Activated naive CD4-positive, alpha-beta T cell treated with anti-CD3 and anti-CD28 coated beads, Interleukin-2, amount 50 U/mL, for 24 hours (primary cell): ENCODE measurements around the gene KLHL33.
A peak's percentile ranks its signal among the peaks of the same experiment; 100 is the strongest.
"Not testable (repeated sequence)": the region's sequence is repeated elsewhere in the genome, so short reads cannot be mapped to it uniquely, and the experiment has no call there.

Experiments
- H3K27ac Mint-ChIP-seq: one replicate; pipeline ENCODE4 v1.8.0; 2021; ENCODE audit warnings: mild to moderate bottlenecking, mixed read lengths
- H3K27me3 Mint-ChIP-seq: one replicate; pipeline ENCODE4 v1.8.0; 2021; ENCODE audit warnings: mixed read lengths
- H3K36me3 Mint-ChIP-seq: one replicate; pipeline ENCODE4 v1.8.0; 2021; ENCODE audit warnings: mixed read lengths
- H3K4me1 Mint-ChIP-seq: one replicate; pipeline ENCODE4 v1.8.0; 2021; ENCODE audit warnings: mixed read lengths
- H3K4me3 Mint-ChIP-seq: one replicate; pipeline ENCODE4 v1.8.0; 2021; ENCODE audit warnings: mild to moderate bottlenecking, mixed read lengths
- H3K9me3 Mint-ChIP-seq: one replicate; pipeline ENCODE4 v1.8.0; 2021; ENCODE audit warnings: mixed read lengths

KLHL33 gene

DNA sequence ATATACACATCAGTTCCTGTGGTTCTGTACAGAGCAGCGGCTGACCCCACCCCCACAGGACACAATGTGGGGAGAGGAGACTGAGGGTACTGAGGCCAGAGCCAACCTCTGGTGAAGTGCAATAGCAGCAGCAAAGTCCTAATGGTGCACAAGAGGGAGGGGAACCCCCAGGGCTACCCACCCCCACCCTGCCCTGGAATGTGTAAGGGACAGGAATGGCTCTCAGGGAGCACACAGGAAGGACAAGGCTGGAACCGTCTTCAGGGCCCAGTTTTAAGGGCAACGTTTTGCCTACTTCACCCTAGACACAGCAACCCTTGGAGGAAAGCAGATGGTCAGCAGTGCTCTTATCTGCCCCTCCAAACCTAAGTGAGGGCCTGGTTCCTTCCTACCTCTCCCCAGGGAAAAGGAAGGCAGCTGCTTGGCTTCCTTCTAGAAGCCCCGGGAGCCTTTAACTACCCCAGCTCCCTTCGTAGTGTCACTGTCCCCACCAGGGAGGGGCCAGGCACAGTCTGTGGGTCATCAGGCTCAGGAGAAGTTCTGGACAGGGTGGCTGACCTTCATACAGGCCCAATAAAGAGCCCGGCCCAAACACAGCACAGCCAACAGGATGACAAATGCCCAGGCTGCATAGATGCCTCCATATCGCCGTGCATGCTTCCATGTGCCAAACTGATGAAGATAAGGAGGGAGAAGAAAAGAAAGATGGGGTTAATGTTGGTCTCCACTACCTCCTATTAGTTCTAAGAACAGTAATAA is 22.2 kb upstream of the KLHL33 start:
- H3K36me3 Mint-ChIP-seq, result peaks cover 6% of the 10 kb centered on the region
- H3K27ac Mint-ChIP-seq, result peak overlapping the region; percentile 73
- H3K4me1 Mint-ChIP-seq, result peaks cover 35% of the 10 kb centered on the region
- no peaks in the 10 kb centered on the region for H3K9me3 Mint-ChIP-seq
- H3K4me3 Mint-ChIP-seq, result no peak overlapping the region
- no peaks in the 10 kb centered on the region for H3K27me3 Mint-ChIP-seq

DNA sequence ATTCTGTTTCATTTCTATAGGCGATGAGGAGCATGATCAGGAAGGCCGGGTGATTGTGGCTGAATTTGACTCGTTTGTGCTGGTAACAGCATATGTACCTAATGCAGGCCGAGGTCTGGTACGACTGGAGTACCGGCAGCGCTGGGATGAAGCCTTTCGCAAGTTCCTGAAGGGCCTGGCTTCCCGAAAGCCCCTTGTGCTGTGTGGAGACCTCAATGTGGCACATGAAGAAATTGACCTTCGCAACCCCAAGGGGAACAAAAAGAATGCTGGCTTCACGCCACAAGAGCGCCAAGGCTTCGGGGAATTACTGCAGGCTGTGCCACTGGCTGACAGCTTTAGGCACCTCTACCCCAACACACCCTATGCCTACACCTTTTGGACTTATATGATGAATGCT is 21.0 kb upstream of the KLHL33 start:
- H3K27ac Mint-ChIP-seq, result no peak overlapping the region
- H3K27me3 Mint-ChIP-seq, result no peaks in the 10 kb centered on the region
- peaks cover 6% of the 10 kb centered on the region for H3K36me3 Mint-ChIP-seq
- no peaks in the 10 kb centered on the region for H3K9me3 Mint-ChIP-seq
- H3K4me3 Mint-ChIP-seq, result peak overlapping the region; percentile 35
- H3K4me1 Mint-ChIP-seq, result peaks cover 39% of the 10 kb centered on the region

DNA sequence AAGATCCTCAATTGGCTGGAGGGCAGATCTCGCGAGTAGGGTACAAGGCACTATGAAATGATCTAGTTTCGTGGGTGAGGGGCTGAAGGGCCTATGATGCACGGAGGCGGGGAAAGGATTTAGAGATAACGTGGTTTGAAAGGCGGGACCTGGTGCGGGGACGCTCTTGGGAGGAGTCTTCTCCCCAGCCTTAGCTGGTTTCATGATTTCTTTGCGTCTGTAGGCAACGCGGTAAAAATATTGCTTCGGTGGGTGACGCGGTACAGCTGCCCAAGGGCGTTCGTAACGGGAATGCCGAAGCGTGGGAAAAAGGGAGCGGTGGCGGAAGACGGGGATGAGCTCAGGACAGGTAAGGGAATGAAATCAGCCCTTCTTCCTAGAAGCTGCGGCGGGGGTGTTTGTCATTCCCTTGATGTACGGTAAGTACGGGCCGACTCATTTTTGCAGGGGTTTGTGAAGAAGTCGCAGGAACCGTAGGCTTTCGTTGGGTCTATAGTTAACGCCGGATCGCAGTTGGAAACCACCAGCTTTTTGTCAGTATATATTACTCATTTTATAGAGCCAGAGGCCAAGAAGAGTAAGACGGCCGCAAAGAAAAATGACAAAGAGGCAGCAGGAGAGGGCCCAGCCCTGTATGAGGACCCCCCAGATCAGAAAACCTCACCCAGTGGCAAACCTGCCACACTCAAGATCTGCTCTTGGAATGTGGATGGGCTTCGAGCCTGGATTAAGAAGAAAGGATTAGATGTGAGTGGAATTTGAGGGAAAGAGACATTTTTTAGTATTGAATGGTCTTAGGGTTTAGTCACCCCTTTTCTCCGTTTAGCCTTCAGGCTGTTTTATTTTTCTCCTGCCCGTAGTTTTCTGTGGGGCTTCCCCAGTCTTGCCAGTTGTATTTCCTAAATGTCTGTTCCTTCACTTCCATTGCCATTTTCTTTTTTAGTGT is 19.7 kb upstream of the KLHL33 start:
- Mint-ChIP-seq H3K4me3 (no peak overlapping the region), H3K36me3 (peaks cover 9% of the 10 kb centered on the region), H3K27ac (no peak overlapping the region), H3K27me3 (no peaks in the 10 kb centered on the region), H3K9me3 (no peaks in the 10 kb centered on the region), H3K4me1 (peaks cover 33% of the 10 kb centered on the region)

- Mint-ChIP-seq H3K4me3 (peak within 1 kb of the TSS; percentile 55), H3K27ac (no peak within 1 kb of the TSS), H3K27me3 (no peaks in the 10 kb centered on the region), H3K9me3 (no peaks in the 10 kb centered on the region), H3K4me1 (peaks cover 27% of the 10 kb centered on the region), H3K36me3 (peaks cover 9% of the 10 kb centered on the region)
Measured at GRCh38 chr14:20454516-20455354, 18.8 kb upstream of the KLHL33 start, which contains the start of the genes APEX1 and OSGEP. Gene APEX1 (plus strand): TSS chr14:20455226. CDS start chr14:20455646, 420 bp downstream. Gene OSGEP (minus strand): TSS chr14:20454812. CDS start chr14:20454683, 129 bp downstream.

DNA sequence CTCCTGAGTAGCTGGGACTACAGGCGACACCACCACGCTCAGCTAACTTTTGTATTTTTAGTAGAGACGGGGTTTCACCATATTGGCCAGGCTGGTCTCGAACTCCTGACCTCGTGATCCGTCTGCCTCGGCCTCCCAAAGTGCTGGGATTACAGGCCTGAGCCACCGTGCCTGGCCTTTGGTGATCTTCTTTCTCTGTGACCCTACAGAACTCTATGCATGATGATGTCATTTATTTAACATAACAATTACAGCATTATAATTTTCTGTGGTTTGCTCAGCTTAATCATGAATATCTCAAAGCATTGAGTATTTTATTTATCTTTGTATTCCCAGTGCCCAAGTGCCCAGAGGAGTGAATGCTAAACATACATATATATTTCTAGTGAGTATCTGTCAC is 16.9 kb upstream of the KLHL33 start:
- peaks cover 17% of the 10 kb centered on the region for H3K36me3 Mint-ChIP-seq
- not testable (repeated sequence) for H3K9me3 Mint-ChIP-seq, H3K27ac Mint-ChIP-seq, H3K27me3 Mint-ChIP-seq
- H3K4me3 Mint-ChIP-seq, result peak overlapping the region; percentile 41
- H3K4me1 Mint-ChIP-seq, result peaks cover 15% of the 10 kb centered on the region

DNA sequence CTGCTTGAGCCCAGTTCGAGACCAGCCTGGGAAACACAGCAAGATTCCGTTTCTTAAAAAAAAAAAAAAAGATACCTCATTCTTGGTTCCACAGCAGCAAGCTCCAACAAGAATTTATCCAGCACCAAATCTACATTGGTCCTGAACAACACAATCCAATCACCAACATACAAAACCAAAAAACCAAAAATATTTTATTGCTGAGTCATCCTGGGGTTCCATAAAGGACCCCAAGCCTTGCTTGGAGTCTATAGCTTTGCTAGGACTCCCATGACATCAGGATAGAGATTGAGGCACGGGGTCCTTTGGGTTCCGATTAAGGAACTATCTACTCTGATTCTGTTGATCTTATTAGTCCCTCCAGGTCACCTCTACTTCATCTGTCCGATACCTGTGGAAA is 10.9 kb upstream of the KLHL33 start:
- Mint-ChIP-seq H3K27ac (peak overlapping the region; percentile 0), H3K4me1 (peaks cover 7% of the 10 kb centered on the region), H3K36me3 (peaks cover 23% of the 10 kb centered on the region), H3K27me3 (no peaks in the 10 kb centered on the region), H3K9me3 (no peaks in the 10 kb centered on the region), H3K4me3 (no peak overlapping the region)

- not testable (repeated sequence) for H3K27me3 Mint-ChIP-seq, H3K4me3 Mint-ChIP-seq, H3K9me3 Mint-ChIP-seq, H3K27ac Mint-ChIP-seq
- Mint-ChIP-seq H3K4me1 (peaks cover 22% of the 10 kb centered on the region), H3K36me3 (peaks cover 12% of the 10 kb centered on the region)
Measured at GRCh38 chr14:20443650-20444049, 7.7 kb upstream of the KLHL33 start.

- H3K27ac Mint-ChIP-seq, result no peak overlapping the region
- no peaks in the 10 kb centered on the region for H3K9me3 Mint-ChIP-seq
- peaks cover 22% of the 10 kb centered on the region for H3K4me1 Mint-ChIP-seq
- H3K27me3 Mint-ChIP-seq, result no peaks in the 10 kb centered on the region
- H3K4me3 Mint-ChIP-seq, result no peak overlapping the region
- H3K36me3 Mint-ChIP-seq, result peaks cover 4% of the 10 kb centered on the region
Measured at GRCh38 chr14:20441461-20441860, 5.5 kb upstream of the KLHL33 start.

DNA sequence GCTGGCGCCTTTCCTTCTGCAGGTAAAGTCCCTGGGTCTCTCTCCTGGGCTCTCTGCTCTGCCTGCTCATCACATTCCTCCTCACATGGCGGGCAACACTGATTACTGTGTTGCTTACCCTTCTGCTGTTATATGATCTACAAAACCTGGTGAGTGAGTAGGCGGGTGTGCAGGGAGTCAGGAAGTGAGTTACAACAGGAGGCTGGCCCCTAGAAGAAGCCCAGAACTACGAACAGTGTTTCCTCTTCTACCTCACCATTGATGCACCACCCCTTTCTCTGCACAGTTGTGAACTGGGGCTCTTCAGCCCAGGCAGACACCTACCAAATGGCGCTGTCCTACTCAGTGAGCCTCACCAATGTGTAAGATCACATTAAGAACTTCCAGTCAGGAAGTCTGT is 4.9 kb upstream of the KLHL33 start:
- H3K4me1 Mint-ChIP-seq, result peaks cover 22% of the 10 kb centered on the region
- H3K4me3 Mint-ChIP-seq, result peak overlapping the region; percentile 56
- no peaks in the 10 kb centered on the region for H3K27me3 Mint-ChIP-seq
- peak overlapping the region; percentile 73 for H3K27ac Mint-ChIP-seq
- peaks cover 4% of the 10 kb centered on the region for H3K36me3 Mint-ChIP-seq
- no peaks in the 10 kb centered on the region for H3K9me3 Mint-ChIP-seq

DNA sequence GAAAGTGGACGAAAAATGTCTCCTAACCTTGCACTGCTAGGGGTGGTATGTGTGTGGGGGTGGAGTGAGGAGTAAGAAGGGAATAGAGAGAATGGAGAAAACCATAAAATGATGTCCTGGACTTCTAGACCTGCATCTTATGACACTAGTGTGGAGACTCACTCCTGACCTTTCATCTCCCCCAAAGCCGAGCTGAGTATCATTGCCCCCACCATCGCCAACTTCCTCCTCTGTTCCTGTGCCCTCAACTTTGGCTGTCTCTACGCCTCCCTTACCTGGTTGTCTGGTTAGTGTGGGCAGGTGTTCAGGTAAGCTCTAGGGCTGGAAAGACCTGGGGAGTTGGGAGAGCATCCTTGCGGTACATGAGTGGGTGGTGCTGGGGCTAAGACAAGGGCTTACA is 4.5 kb upstream of the KLHL33 start:
- Mint-ChIP-seq H3K4me3 (peak overlapping the region; percentile 56), H3K9me3 (no peaks in the 10 kb centered on the region), H3K36me3 (peaks cover 4% of the 10 kb centered on the region), H3K27me3 (no peaks in the 10 kb centered on the region), H3K4me1 (peaks cover 22% of the 10 kb centered on the region), H3K27ac (peak overlapping the region; percentile 73)

DNA sequence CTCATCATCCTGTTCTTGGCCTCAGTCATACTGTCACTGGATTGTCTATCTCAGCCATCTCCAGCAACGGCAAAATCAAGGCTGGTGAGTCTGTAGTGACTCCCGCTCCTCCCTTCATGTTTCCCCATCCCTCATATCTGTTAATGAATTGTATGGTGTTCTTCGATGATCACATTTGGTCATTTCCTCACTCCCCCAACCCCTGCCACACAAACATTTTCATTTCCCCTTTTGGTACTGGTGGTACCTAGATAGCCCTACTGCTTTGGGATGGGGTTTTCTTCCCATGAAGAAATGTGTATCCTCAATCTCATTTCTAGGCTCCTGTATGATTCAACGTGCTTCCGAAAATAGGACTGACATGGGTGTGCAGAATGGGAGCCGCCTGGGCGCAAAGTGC is 2.7 kb upstream of the KLHL33 start:
- peaks cover 4% of the 10 kb centered on the region for H3K36me3 Mint-ChIP-seq
- no peak overlapping the region for H3K4me3 Mint-ChIP-seq
- no peak overlapping the region for H3K27ac Mint-ChIP-seq
- H3K27me3 Mint-ChIP-seq, result no peaks in the 10 kb centered on the region
- peaks cover 22% of the 10 kb centered on the region for H3K4me1 Mint-ChIP-seq
- no peaks in the 10 kb centered on the region for H3K9me3 Mint-ChIP-seq

- H3K9me3 Mint-ChIP-seq, result no peaks in the 10 kb centered on the region
- peaks cover 15% of the 10 kb centered on the region for H3K4me1 Mint-ChIP-seq
Measured at GRCh38 chr14:20436363-20436755, 393 bp upstream of the KLHL33 start.

GRCh38 chr14:20434701-20435581 is 1.0 kb downstream of the KLHL33 start:
- Mint-ChIP-seq H3K4me3 (no peak overlapping the region), H3K4me1 (peaks cover under 1% of the 10 kb centered on the region), H3K36me3 (no peaks in the 10 kb centered on the region), H3K27ac (no peak overlapping the region), H3K9me3 (no peaks in the 10 kb centered on the region), H3K27me3 (no peaks in the 10 kb centered on the region)

More at GRCh38 chr14:20436363-20436755, 393 bp upstream of the KLHL33 start:
- H3K36me3 Mint-ChIP-seq, result no peaks in the 10 kb centered on the region
- no peaks in the 10 kb centered on the region for H3K27me3 Mint-ChIP-seq
- H3K27ac Mint-ChIP-seq, result no peak overlapping the region
- no peak overlapping the region for H3K4me3 Mint-ChIP-seq

DNA sequence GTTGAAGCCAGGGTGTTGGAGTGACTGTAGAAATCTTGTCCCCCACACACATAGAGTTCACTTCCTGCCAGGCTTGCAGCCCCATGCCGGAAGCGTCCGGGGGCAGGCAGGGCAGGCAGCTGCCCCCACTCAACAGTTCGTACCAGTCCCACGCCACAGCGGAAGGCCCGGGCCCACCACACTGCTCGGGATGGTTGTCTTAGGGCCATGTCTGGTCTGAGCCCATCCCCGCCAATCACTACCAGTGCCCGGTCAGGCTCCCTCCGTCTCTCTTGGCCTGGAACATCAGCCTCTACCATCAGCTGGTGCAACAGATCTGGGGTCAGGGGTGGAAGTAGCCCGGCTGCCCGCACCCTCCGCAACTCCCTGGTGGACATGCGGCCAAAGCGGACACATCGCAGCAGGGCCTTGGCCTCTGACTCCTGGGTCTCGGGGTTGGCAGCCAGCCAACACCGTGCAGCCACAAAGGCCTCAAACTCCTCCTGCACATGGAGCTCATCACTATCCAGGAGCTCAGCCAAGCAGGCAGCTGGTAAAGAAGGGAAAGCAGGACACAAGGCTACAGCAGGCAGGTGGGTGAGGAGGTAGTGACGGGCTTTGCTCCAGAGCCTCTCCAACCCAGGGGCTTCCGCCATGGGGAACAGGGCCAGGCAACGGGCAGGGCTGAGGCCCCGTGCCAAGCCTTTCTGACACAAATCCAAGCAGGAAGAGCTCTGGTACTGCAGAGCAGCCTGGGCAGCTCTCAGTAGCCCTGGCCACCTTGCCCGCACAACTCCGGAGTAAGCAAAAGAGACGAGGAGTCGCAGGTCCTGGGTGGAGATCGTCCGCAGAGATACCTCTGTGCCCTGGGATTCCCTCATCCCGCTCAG is 5.9 kb downstream of the KLHL33 start:
- Mint-ChIP-seq H3K9me3 (no peaks in the 10 kb centered on the region), H3K4me3 (no peak overlapping the region), H3K4me1 (peaks cover 31% of the 10 kb centered on the region), H3K27ac (no peak overlapping the region), H3K36me3 (no peaks in the 10 kb centered on the region), H3K27me3 (no peaks in the 10 kb centered on the region)
